GM23338 (cell line): Measurements from ENCODE around the gene RPS17. TPM values are rescaled to one million over a fixed set of nuclear protein-coding genes. Genes with fewer than 3 reads are reported as not detected.

ENCODE experiments used
- ATAC-seq: fragments of 200-7000 bp; cut with Tn5 transposase; 3 replicates; pipeline ENCODE4 v1.9.1; 2020
- DNase-seq: peaks from one replicate; pipeline ENCODE4 v3.0.0-alpha.2; 2015; ENCODE audit warnings: low spot score
- H2AFZ ChIP-seq: fragments of 200-600 bp; sonication (generic); 2 replicates; pipeline ENCODE4 v1.8.0; 2016; ENCODE audit warnings: antibody characterized with exemption, mild to moderate bottlenecking, moderate library complexity
- H3F3A ChIP-seq: fragments of 200-600 bp; sonication (generic); replicated peaks from 2 replicates; pipeline ENCODE4 v1.8.0; 2017; ENCODE audit warnings: antibody characterized with exemption, mixed run types, low read depth
- H3K27ac ChIP-seq: fragments of 200-600 bp; sonication (generic); 2 replicates; pipeline ENCODE4 v1.6.1; 2016; ENCODE audit warnings: low read depth
- H3K27me3 ChIP-seq: fragments of 200-600 bp; sonication (generic); 2 replicates; pipeline ENCODE4 v1.8.0; 2016; ENCODE audit warnings: mild to moderate bottlenecking, mixed run types, moderate library complexity; ENCODE audit not compliant: insufficient read depth
- H3K36me3 ChIP-seq: fragments of 200-600 bp; sonication (generic); 2 replicates; pipeline ENCODE4 v1.8.0; 2016; ENCODE audit warnings: mild to moderate bottlenecking; ENCODE audit not compliant: insufficient read depth
- H3K4me1 ChIP-seq: fragments of 200-600 bp; sonication (generic); 2 replicates; pipeline ENCODE4 v1.8.0; 2016; ENCODE audit warnings: mild to moderate bottlenecking, moderate library complexity; ENCODE audit not compliant: insufficient read depth
- H3K4me2 ChIP-seq: fragments of 200-600 bp; sonication (generic); 2 replicates; pipeline ENCODE4 v1.7.1; 2017; ENCODE audit warnings: mixed run types
- H3K4me3 ChIP-seq: fragments of 200-600 bp; sonication (generic); 2 replicates; pipeline ENCODE4 v1.6.1; 2016; ENCODE audit warnings: mixed run types
- H3K79me2 ChIP-seq: fragments of 200-600 bp; sonication (generic); replicated peaks from 2 replicates; pipeline ENCODE4 v1.8.0; 2017; ENCODE audit warnings: mild to moderate bottlenecking; ENCODE audit not compliant: insufficient read depth
- H3K9me2 ChIP-seq: fragments of 200-600 bp; sonication (generic); 2 replicates; pipeline ENCODE4 v1.8.0; 2017; ENCODE audit not compliant: insufficient read depth
- H4K20me1 ChIP-seq: fragments of 200-600 bp; sonication (generic); replicated peaks from 2 replicates; pipeline ENCODE4 v1.8.0; 2017; ENCODE audit warnings: mild to moderate bottlenecking; ENCODE audit not compliant: insufficient read depth
- H3K27ac Mint-ChIP-seq: 2 replicates; pipeline ENCODE4 v1.8.0; 2020; ENCODE audit warnings: inconsistent platforms, mild to moderate bottlenecking, moderate library complexity, mixed read lengths
- H3K27me3 Mint-ChIP-seq: 3 replicates; pipeline ENCODE4 v1.8.0; 2022; ENCODE audit warnings: low read depth, mild to moderate bottlenecking, moderate library complexity, mixed read lengths, inconsistent platforms; ENCODE audit not compliant: insufficient read depth, poor library complexity
- H3K36me3 Mint-ChIP-seq: 3 replicates; pipeline ENCODE4 v1.8.0; 2021; ENCODE audit warnings: low read depth, mild to moderate bottlenecking, inconsistent platforms, moderate library complexity, mixed read lengths
- H3K4me1 Mint-ChIP-seq: 3 replicates; pipeline ENCODE4 v1.8.0; 2020; ENCODE audit warnings: mild to moderate bottlenecking, inconsistent platforms, mixed read lengths
- H3K4me3 Mint-ChIP-seq: 3 replicates; pipeline ENCODE4 v1.8.0; 2021; ENCODE audit warnings: moderate library complexity, mild to moderate bottlenecking, inconsistent platforms, mixed read lengths
- H3K9me3 Mint-ChIP-seq: 3 replicates; pipeline ENCODE4 v1.8.0; 2020; ENCODE audit warnings: moderate library complexity, mild to moderate bottlenecking, inconsistent platforms, mixed read lengths
- CREB1 ChIP-seq: fragments of 250-450 bp; sonication (Bioruptor Pico); IDR thresholded peaks from 2 replicates; pipeline ENCODE4 v1.5.0; 2020; ENCODE audit warnings: low read depth, mild to moderate bottlenecking, moderate library complexity
- CTCF ChIP-seq, 2 experiments: fragments of 200-600 bp in 1 of 2; sonication (generic) in 1 of 2; conservative IDR thresholded peaks; 2 replicates each; pipeline versions ENCODE4 v1.5.1 to v1.6.1; 2016 to 2017; ENCODE audit warnings: antibody characterized with exemption in 2 of 2, low read depth in 2 of 2, mild to moderate bottlenecking in 2 of 2, moderate library complexity in 1 of 2
- ETS1 ChIP-seq: IDR thresholded peaks from 2 replicates; pipeline ENCODE4 v1.6.1; 2016; ENCODE audit warnings: antibody characterized with exemption
- EZH2 ChIP-seq: fragments of 200-600 bp; sonication (generic); IDR thresholded peaks from one replicate; pipeline ENCODE4 v1.8.0; 2017; ENCODE audit warnings: antibody characterized with exemption, mild to moderate bottlenecking, low read depth; ENCODE audit not compliant: unreplicated experiment
- EZH2phosphoT487 ChIP-seq: fragments of 200-600 bp; sonication (generic); IDR thresholded peaks from one replicate; pipeline ENCODE4 v1.8.1; 2018; ENCODE audit warnings: antibody characterized with exemption; ENCODE audit not compliant: unreplicated experiment
- JUNB ChIP-seq: IDR thresholded peaks from one replicate; pipeline ENCODE4 v1.6.1; 2016; ENCODE audit warnings: antibody characterized with exemption; ENCODE audit not compliant: unreplicated experiment
- NANOG ChIP-seq: IDR thresholded peaks from 2 replicates; pipeline ENCODE4 v1.6.1; 2016; ENCODE audit warnings: antibody characterized with exemption, borderline replicate concordance
- POLR2AphosphoS5 ChIP-seq: IDR thresholded peaks from 2 replicates; pipeline ENCODE4 v1.6.1; 2016; ENCODE audit warnings: antibody characterized with exemption, low read depth
- REST ChIP-seq: IDR thresholded peaks from one replicate; pipeline ENCODE4 v1.6.1; 2018; ENCODE audit warnings: antibody characterized with exemption; ENCODE audit not compliant: unreplicated experiment
- STAT1 ChIP-seq: IDR thresholded peaks from one replicate; pipeline ENCODE4 v1.6.1; 2016; ENCODE audit warnings: antibody characterized with exemption; ENCODE audit not compliant: unreplicated experiment
- ZNF114 ChIP-seq: fragments of 250-450 bp; sonication (Bioruptor Pico); IDR thresholded peaks from 2 replicates; pipeline ENCODE4 v1.5.0; 2020; ENCODE audit warnings: mild to moderate bottlenecking, moderate library complexity
- ZNF331 ChIP-seq: fragments of 250-450 bp; sonication (Bioruptor Pico); IDR thresholded peaks from 2 replicates; pipeline ENCODE4 v1.5.0; 2020; ENCODE audit warnings: low read depth, mild to moderate bottlenecking, moderate library complexity
- ZNF462 ChIP-seq: fragments of 250-450 bp; sonication (Bioruptor Pico); IDR thresholded peaks from 2 replicates; pipeline ENCODE4 v1.5.0; 2020; ENCODE audit warnings: mild to moderate bottlenecking, moderate library complexity
- polyA plus RNA-seq: library from polyadenylated mRNA; unstranded; fragments of >200 nt; fragmentation: Nextera tagmentation; extraction: Ambion mirVana; gene quantifications from 2 replicates; pipeline ENCODE4 v1.2.1, GENCODE V29; 2016
- total RNA-seq: library from RNA; depleted of rRNA; stranded (reverse); fragments of >200 nt; shearing (Covaris generic); gene quantifications from 2 replicates; pipeline ENCODE4 v1.2.3, GENCODE V29; 2014

The RPS17 gene
- total and polyA plus RNA-seq, 2 experiments from 2014 or later, result 1,741 to 1,928 TPM

GRCh38 chr15:82531496-82532382 lies 8.5 kb downstream of the RPS17 start:
- no peaks in the 10 kb centered on the region; the same call in 1 of the 2 replicates for H3K4me1 ChIP-seq
- peaks cover 27% of the 10 kb centered on the region for H3K36me3 ChIP-seq
- no peaks in the 10 kb centered on the region for H3K9me2 ChIP-seq
- ATAC-seq, result no peak; the same call in 2 of the 3 replicates
- H3K4me1 Mint-ChIP-seq, result peaks cover 7% of the 10 kb centered on the region
- peaks cover 4% of the 10 kb centered on the region; the same call in 1 of the 2 replicates for H3K79me2 ChIP-seq
- DNase-seq, result no peak
- H4K20me1 ChIP-seq, result peaks cover 14% of the 10 kb centered on the region; the same call in 1 of the 2 replicates
- no peak overlapping the region for H3K4me2 ChIP-seq
- peaks cover 17% of the 10 kb centered on the region for H3K27me3 Mint-ChIP-seq
- TF ChIP-seq EZH2phosphoT487 (no peak), ZNF462 (CRISPR knock-in tag) (no peak), EZH2 (no peak), STAT1 (no peak), ETS1 (no peak), REST (no peak), CREB1 (CRISPR knock-in tag) (no peak), JUNB (no peak), ZNF331 (CRISPR knock-in tag) (no peak), CTCF (conservative IDR thresholded peaks at IDR 0.05; ENCODE audit: low read depth in 2 of 2) (no peak), POLR2AphosphoS5 (no peak), ZNF114 (CRISPR knock-in tag) (no peak), NANOG (no peak)
- no peak overlapping the region for H3K4me3 ChIP-seq
- H3F3A ChIP-seq, result peaks cover 36% of the 10 kb centered on the region
- H3K27ac ChIP-seq, result no peak overlapping the region
- no peak overlapping the region for H2AFZ ChIP-seq
- no peak overlapping the region for H3K27ac Mint-ChIP-seq
- no peaks in the 10 kb centered on the region for H3K9me3 Mint-ChIP-seq
- H3K36me3 Mint-ChIP-seq, result peaks cover 44% of the 10 kb centered on the region
- no peak overlapping the region; the same call in 2 of the 3 replicates for H3K4me3 Mint-ChIP-seq
- H3K27me3 ChIP-seq, result no peaks in the 10 kb centered on the region
